HCT116 (cell line): ENCODE measurements around the gene GSDMA. TPM values are rescaled to one million over a fixed set of nuclear protein-coding genes. Genes with fewer than 3 reads are reported as not detected.

ENCODE experiments used
- ATAC-seq: fragments of 200-7000 bp; cut with Tn5 transposase; 2 replicates; pipeline ENCODE4 v1.9.1; 2020; ENCODE audit warnings: mild to moderate bottlenecking, moderate library complexity
- BruUV-seq: library from RNA; stranded (reverse); fragments of 400-500 nt; replicated peaks from 2 replicates; lab custom pipeline; 2021; lab: Mats Ljungman, UMichigan
- CTCF ChIA-PET: fragments of 300-600 bp; sonication (Branson Sonifier 250); formaldehyde crosslinking; loops from one replicate; lab custom pipeline; 2021; ENCODE audit warnings: antibody characterized with exemption; lab: Charles Lee
- POLR2A ChIA-PET: fragments of 300-600, 350-600 bp; sonication (Branson Sonifier 250); formaldehyde crosslinking; loops from one replicate; lab custom pipeline; 2021; ENCODE audit warnings: antibody characterized with exemption; lab: Charles Lee
- RAD21 ChIA-PET, 2 experiments: fragments of 300-600 bp; sonication (Branson Sonifier 250); formaldehyde crosslinking; loops; one replicate each; lab custom pipeline; 2023; ENCODE audit warnings: low total read pairs in 2 of 2; ENCODE audit not compliant: uncharacterized antibody in 2 of 2, unreplicated experiment in 2 of 2, low non-redundant PET in 1 of 2; lab: Charles Lee
- DNase-seq: peaks from one replicate; pipeline ENCODE4 v3.0.0-alpha.2; 2010; ENCODE audit warnings: low read depth, low spot score
- H2AFZ ChIP-seq: fragments of 200-600 bp; shearing (Covaris generic), sonication (generic); 2 replicates; pipeline ENCODE4 v1.6.1; 2017; ENCODE audit warnings: low read depth, mixed run types, mixed read lengths, antibody characterized with exemption, low read length; ENCODE audit not compliant: poor library complexity, severe bottlenecking
- H3K27ac ChIP-seq: 2 replicates; pipeline ENCODE4 v1.5.1; 2012; ENCODE audit warnings: low read depth, low read length
- H3K27me3 ChIP-seq: fragments of 200-600 bp; sonication (generic); 2 replicates; pipeline ENCODE4 v1.6.1; 2016; ENCODE audit warnings: mixed run types, low read length, mixed read lengths; ENCODE audit not compliant: insufficient read depth
- H3K36me3 ChIP-seq, 2 experiments: fragments of 200-500 bp in 1 of 2; fragments of 200-600 bp in 1 of 2; sonication (Bioruptor generic) in 1 of 2; sonication (generic) in 1 of 2; 2 replicates each; pipeline versions ENCODE4 v1.5.1 to v1.6.1; 2014 to 2016; ENCODE audit warnings: low read length in 2 of 2, inconsistent platforms in 1 of 2, mixed read lengths in 1 of 2, mixed run types in 1 of 2; ENCODE audit not compliant: insufficient read depth in 2 of 2, control insufficient read depth in 1 of 2
- H3K4me1 ChIP-seq, 2 experiments: fragments of 200-600 bp in 1 of 2; sonication (generic) in 1 of 2; 2 replicates each; pipeline versions ENCODE4 v1.5.1 to v1.6.1; 2012 to 2017; ENCODE audit warnings: low read length in 2 of 2, inconsistent platforms in 1 of 2, mild to moderate bottlenecking in 1 of 2, mixed read lengths in 1 of 2, mixed run types in 1 of 2, moderate library complexity in 1 of 2; ENCODE audit not compliant: insufficient read depth in 2 of 2, control insufficient read depth in 1 of 2
- H3K4me2 ChIP-seq: fragments of 200-600 bp; sonication (generic); 2 replicates; pipeline ENCODE4 v1.6.1; 2017; ENCODE audit warnings: mixed run types, low read length, mixed read lengths
- H3K4me3 ChIP-seq, 2 experiments: fragments of 200-600 bp in 1 of 2; sonication (generic) in 1 of 2; replicated peaks in 1 of 2; 2 replicates each; pipeline ENCODE4 v1.5.1; 2011 to 2016; ENCODE audit warnings: low read length in 2 of 2, control low read depth in 1 of 2, low read depth in 1 of 2, mild to moderate bottlenecking in 1 of 2, mixed read lengths in 1 of 2, mixed run types in 1 of 2
- H3K79me2 ChIP-seq: fragments of 200-600 bp; sonication (generic); 2 replicates; pipeline ENCODE4 v1.6.1; 2017; ENCODE audit warnings: mild to moderate bottlenecking, mixed run types, low read length, moderate library complexity, mixed read lengths; ENCODE audit not compliant: insufficient read depth
- H3K9ac ChIP-seq: fragments of 200-600 bp; sonication (generic); 2 replicates; pipeline ENCODE4 v1.6.1; 2016; ENCODE audit warnings: low read length, mixed read lengths
- H3K9me2 ChIP-seq: fragments of 200-600 bp; sonication (generic), shearing (Covaris generic); 2 replicates; pipeline ENCODE4 v1.6.1; 2017; ENCODE audit warnings: mixed run types, mild to moderate bottlenecking, moderate library complexity; ENCODE audit not compliant: insufficient read depth
- H3K9me3 ChIP-seq, 2 experiments: fragments of 200-500 bp in 1 of 2; fragments of 200-600 bp in 1 of 2; sonication (Bioruptor generic) in 1 of 2; sonication (generic) in 1 of 2; 2 replicates each; pipeline ENCODE4 v1.6.1; 2014 to 2017; ENCODE audit warnings: low read length in 2 of 2, mixed read lengths in 2 of 2, inconsistent platforms in 1 of 2, low read depth in 1 of 2, mild to moderate bottlenecking in 1 of 2, mixed run types in 1 of 2, moderate library complexity in 1 of 2; ENCODE audit not compliant: control insufficient read depth in 1 of 2, insufficient read depth in 1 of 2
- H4K20me1 ChIP-seq: fragments of 200-600 bp; sonication (generic), shearing (Covaris generic); 2 replicates; pipeline ENCODE4 v1.6.1; 2017; ENCODE audit warnings: mixed run types, mild to moderate bottlenecking, moderate library complexity; ENCODE audit not compliant: insufficient read depth
- CEBPB ChIP-seq: IDR thresholded peaks from 2 replicates; pipeline ENCODE4 v1.6.1; 2012; ENCODE audit warnings: low read depth
- EZH2phosphoT487 ChIP-seq: fragments of 200-600 bp; IDR thresholded peaks from 2 replicates; pipeline ENCODE4 v1.6.1; 2018; ENCODE audit warnings: antibody characterized with exemption, borderline replicate concordance
- POLR2AphosphoS5 ChIP-seq: IDR thresholded peaks from 2 replicates; pipeline ENCODE4 v1.6.1; 2011; ENCODE audit warnings: mild to moderate bottlenecking, low read depth, low read length, moderate library complexity
- RAD21 ChIP-seq: IDR thresholded peaks from 2 replicates; pipeline ENCODE4 v1.6.1; 2012; ENCODE audit warnings: low read depth, mild to moderate bottlenecking
- SRF ChIP-seq: IDR thresholded peaks from 2 replicates; pipeline ENCODE4 v1.6.1; 2012; ENCODE audit warnings: low read depth
- YY1 ChIP-seq: IDR thresholded peaks from 2 replicates; pipeline ENCODE4 v1.6.1; 2011; ENCODE audit warnings: low read length, low read depth, moderate library complexity, mild to moderate bottlenecking; ENCODE audit not compliant: insufficient replicate concordance; ENCODE audit errors: extremely low read depth
- ZFX ChIP-seq: fragments of 450-650 bp; IDR thresholded peaks from 2 replicates; pipeline ENCODE4 v1.6.1; 2017
- ZNF274 ChIP-seq: fragments of 200-500 bp; sonication (Bioruptor generic); IDR thresholded peaks from 2 replicates; pipeline ENCODE4 v1.6.1; 2014; ENCODE audit warnings: mild to moderate bottlenecking, low read depth, low read length, inconsistent platforms
- intact Hi-C: fragments of 100-400 bp; cut with micrococcal nuclease; formaldehyde crosslinking; loops from 2 replicates; pipeline ENCODE4 v1.10.0; 2022
- total RNA-seq: library from RNA; stranded (reverse); gene quantifications from one replicate; pipeline ENCODE4 v1.2.1, GENCODE V29; 2021; ENCODE audit not compliant: unreplicated experiment
- TF ChIP-seq, protein P1 (sequence below): IDR thresholded peaks from 2 replicates; pipeline ENCODE4 v1.6.1; 2012; ENCODE audit warnings: low read depth

Gene GSDMA
- total RNA-seq, 1 experiment from 2014 or later: not detected

DNA sequence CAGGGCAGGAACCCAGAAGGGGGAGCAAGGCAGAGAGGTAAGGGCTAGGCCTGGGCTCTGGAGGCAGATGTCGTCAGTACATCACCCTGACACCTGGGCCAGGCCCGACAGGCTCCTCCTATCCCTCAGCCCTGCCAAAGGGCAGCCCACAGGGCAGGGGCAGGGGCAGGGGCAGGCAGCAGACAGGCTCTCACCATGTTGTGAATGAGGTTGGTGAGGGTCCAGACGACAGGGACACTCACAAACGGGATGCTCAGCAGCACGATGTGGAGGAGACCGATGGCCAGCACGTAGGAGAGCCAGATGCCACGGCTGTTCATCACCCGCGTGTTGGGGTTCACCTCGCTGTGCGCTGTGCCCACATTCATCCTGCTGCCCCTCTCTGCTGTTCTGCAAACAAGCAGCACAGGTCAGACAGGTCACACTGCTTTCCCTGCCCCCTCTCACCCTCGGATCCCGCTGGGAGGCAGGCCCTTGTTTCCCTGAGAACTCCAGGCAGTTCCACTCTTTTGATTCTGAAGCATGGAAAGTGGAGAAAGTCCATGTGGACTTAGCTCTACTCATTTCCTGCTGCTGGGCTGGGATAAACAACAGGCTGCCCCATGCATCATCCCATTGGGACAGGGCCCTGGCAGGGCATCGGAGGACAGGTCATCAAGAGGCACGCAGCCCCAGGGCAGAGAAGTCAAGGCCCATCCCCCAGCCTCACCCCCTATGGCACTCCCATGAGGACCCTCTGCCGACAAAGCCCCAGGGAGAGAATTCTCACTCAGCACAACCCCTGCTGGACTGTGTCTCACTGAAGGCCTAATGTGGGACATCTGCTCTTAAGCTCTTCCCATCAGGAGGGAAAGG is 38.7 kb upstream of the GSDMA start (continued):
- TF ChIP-seq, protein P1, sequence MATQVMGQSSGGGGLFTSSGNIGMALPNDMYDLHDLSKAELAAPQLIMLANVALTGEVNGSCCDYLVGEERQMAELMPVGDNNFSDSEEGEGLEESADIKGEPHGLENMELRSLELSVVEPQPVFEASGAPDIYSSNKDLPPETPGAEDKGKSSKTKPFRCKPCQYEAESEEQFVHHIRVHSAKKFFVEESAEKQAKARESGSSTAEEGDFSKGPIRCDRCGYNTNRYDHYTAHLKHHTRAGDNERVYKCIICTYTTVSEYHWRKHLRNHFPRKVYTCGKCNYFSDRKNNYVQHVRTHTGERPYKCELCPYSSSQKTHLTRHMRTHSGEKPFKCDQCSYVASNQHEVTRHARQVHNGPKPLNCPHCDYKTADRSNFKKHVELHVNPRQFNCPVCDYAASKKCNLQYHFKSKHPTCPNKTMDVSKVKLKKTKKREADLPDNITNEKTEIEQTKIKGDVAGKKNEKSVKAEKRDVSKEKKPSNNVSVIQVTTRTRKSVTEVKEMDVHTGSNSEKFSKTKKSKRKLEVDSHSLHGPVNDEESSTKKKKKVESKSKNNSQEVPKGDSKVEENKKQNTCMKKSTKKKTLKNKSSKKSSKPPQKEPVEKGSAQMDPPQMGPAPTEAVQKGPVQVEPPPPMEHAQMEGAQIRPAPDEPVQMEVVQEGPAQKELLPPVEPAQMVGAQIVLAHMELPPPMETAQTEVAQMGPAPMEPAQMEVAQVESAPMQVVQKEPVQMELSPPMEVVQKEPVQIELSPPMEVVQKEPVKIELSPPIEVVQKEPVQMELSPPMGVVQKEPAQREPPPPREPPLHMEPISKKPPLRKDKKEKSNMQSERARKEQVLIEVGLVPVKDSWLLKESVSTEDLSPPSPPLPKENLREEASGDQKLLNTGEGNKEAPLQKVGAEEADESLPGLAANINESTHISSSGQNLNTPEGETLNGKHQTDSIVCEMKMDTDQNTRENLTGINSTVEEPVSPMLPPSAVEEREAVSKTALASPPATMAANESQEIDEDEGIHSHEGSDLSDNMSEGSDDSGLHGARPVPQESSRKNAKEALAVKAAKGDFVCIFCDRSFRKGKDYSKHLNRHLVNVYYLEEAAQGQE: no peak
- TF ChIP-seq, all 23 proteins: peak for 0

DNA sequence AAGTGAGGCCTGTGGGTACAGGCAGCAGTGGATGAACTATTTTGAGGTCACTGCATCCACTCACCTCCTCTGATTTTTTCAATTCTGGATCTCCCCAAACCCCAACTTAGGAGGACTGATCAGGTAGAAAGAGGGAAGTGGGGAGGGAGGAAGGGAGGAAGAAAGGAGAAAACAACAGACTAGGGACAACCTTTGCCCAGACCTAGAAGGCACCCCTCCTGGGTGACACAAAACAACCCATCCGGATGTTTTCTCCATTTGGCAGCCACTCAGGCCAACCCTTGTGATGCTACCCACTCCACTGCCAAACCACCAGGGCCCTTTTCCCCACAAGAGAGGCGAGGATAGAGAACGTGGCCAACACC is 38.1 kb upstream of the GSDMA start:
- no peak for ATAC-seq
- no peak overlapping the region for H3K4me2 ChIP-seq
- no peak overlapping the region for H3K9ac ChIP-seq
- intact Hi-C loops: no loop called here
- H3K9me2 ChIP-seq: no peaks in the 10 kb centered on the region
- no peak overlapping the region for H3K4me3 ChIP-seq
- no peak for DNase-seq
- ChIA-PET CTCF (no interaction called here), RAD21 (no interaction called here)
- no peaks in the 10 kb centered on the region for H3K27me3 ChIP-seq
- BruUV-seq: no TSS peak
- no peak for TF ChIP-seq CEBPB
- TF ChIP-seq POLR2AphosphoS5: no peak
- no peak for TF ChIP-seq SRF
- no peak for TF ChIP-seq RAD21
- TF ChIP-seq YY1: no peak
- TF ChIP-seq ZNF274: no peak
- TF ChIP-seq ZFX: no peak
- no peak for TF ChIP-seq EZH2phosphoT487
- TF ChIP-seq, all 23 proteins: peak for 0
- peaks cover 24% of the 10 kb centered on the region; the same call in 1 of the 2 replicates for H3K79me2 ChIP-seq
- H3K4me1 ChIP-seq: peaks cover 13 to 29% of the 10 kb centered on the region in 2 experiments
- no peaks in the 10 kb centered on the region for H3K9me3 ChIP-seq
- no peaks in the 10 kb centered on the region for H4K20me1 ChIP-seq
- H3K27ac ChIP-seq: no peak overlapping the region
- POLR2A ChIA-PET: no interaction called here
- H2AFZ ChIP-seq: no peak overlapping the region
- peaks cover 5 to 31% of the 10 kb centered on the region in 2 experiments; a peak in 2 of 4 replicates for H3K36me3 ChIP-seq
